Epithelial cell of esophagus (primary cell): ENCODE results near the gene GP1BB.
A peak's percentile ranks its signal among the peaks of the same experiment; 100 is the strongest.

Experiments
- DNase-seq: peaks from one replicate; pipeline ENCODE4 v3.0.0; 2010; ENCODE audit warnings: low read depth
- H3K4me3 ChIP-seq: 2 replicates; pipeline ENCODE4 v1.5.1; 2011; ENCODE audit warnings: mild to moderate bottlenecking, low read length, control low read depth
- TF ChIP-seq, protein P1 (sequence below): IDR thresholded peaks from 2 replicates; pipeline ENCODE4 v1.5.1; 2011; ENCODE audit warnings: low read depth, mild to moderate bottlenecking, low read length, control low read depth, inconsistent platforms; ENCODE audit not compliant: insufficient read depth; ENCODE audit errors: missing control alignments

GP1BB gene

DNA sequence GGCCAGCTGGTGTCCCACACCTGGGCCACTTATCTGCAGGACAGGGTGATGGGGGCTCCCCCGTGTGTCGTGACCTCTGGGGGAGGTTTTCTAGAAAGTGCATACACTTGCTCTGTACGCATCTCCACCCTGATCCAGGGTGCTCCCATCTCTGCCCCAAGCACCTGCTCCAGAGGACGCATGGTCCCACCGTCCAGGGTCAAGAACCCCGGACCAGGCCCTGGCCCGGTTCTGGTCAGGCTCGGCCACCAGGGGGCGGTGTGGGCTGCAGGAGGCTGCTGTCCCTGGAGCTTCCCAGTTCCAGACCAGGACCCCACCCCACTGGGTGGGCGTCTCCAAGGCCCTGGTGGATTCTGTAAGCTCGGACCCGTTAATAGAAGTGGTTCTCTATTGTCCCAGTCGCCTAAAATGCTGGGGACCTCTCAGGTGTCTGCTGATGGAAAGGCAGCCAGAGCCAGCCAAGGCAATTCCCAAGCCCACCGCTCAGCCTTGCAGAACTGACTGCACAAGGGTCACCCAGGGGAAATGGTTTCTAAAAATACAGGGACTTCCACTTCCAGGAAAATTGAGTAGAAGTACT lies 43.7 kb upstream of the GP1BB start:
- DNase-seq: peak; percentile 24
- TF ChIP-seq, protein P1, sequence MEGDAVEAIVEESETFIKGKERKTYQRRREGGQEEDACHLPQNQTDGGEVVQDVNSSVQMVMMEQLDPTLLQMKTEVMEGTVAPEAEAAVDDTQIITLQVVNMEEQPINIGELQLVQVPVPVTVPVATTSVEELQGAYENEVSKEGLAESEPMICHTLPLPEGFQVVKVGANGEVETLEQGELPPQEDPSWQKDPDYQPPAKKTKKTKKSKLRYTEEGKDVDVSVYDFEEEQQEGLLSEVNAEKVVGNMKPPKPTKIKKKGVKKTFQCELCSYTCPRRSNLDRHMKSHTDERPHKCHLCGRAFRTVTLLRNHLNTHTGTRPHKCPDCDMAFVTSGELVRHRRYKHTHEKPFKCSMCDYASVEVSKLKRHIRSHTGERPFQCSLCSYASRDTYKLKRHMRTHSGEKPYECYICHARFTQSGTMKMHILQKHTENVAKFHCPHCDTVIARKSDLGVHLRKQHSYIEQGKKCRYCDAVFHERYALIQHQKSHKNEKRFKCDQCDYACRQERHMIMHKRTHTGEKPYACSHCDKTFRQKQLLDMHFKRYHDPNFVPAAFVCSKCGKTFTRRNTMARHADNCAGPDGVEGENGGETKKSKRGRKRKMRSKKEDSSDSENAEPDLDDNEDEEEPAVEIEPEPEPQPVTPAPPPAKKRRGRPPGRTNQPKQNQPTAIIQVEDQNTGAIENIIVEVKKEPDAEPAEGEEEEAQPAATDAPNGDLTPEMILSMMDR: peak; percentile 79
- H3K4me3 ChIP-seq: no peak overlapping the region

DNA sequence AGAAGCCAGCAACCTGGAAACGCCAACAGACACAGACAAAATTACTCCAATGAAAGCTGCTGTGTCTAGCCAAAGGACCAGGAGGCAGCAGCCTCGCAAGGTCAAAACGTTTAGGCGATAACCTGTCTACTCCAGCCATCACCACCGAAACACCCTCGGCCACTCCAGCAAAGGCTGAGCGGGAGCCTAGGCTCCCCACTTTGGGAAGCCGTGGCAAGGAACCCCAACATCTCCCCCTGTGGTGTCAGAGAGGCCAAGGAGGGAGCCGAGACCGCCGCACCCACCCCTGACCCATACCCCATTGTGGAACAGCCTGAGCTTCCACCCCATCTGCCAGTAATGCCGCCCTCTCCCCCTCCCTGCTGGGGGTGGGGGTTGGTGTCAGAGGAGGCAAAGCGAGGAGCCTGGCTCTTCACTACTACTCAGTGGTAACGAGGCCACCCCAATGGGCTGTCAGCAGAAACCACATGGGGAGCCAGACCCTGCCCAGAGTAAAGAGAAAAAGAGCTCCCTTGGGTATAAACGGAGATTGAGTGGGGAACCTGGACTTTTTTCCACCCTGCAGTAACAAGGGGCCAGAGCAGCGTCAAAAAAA lies 43.0 kb upstream of the GP1BB start:
- H3K4me3 ChIP-seq: no peak overlapping the region
- DNase-seq: no peak
- TF ChIP-seq, protein P1: no peak

DNA sequence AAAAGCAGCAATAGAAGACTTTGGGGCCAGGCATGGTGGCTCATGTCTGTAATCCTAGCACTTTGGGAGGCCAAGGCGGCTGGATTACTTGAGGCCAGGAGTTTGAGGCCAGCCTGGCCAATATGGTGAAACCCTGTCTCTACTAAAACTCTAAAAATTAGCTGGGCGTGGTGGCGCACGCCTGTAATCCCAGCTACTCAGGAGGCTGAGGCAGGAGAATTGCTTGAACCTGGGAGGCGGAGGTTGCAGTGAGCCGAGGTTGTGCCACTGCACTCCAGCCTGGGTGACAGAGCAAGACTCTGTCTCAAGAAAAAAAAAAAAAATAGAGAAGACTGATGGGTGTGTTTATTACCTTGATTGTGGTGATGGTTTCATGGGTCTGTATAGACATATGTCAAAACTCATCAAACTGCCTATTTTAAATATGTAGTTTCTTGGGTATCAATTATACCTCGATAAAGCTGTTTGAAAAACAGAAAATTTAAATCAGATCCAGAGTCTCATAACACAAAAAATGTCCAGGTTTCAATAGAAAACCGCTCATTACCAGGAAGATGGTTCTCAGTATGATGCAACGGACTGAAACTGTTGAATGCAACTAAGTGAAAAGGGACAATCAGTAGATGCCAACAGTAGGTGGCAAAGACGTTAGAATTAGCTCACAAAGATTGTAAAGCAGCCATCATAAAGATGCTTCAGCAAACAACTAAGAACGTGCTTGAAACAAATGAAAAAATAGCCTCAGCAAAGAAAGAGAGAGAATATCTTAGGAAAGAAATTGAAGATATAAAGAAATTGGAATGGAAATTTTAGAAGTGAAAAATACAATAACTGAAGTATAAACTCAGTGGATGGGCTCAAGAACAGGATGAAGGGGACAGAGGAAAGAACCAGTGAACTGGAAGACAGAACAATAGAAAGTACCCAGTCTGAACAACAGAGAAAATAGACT lies 42.2 kb upstream of the GP1BB start:
- no peak for DNase-seq
- no peak overlapping the region for H3K4me3 ChIP-seq
- TF ChIP-seq, protein P1: no peak

DNA sequence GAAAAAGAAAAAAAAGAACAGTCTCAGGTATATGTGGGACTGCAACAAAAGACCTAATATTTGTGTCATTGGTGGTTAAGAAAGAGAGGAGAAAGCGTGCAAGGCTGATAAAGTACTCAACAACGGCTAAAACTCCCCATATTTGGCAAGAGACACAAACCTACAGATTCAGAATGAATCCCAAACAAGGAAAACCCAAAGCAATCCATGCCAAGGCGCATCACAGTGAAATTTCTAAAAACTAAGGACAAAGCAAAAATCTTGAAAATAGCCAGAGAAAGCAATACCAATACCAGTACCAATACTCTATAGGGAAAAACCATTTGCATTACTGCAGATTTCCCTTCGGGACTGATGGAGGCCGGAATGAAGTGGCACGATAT lies 41.5 kb upstream of the GP1BB start:
- DNase-seq: no peak
- H3K4me3 ChIP-seq: no peak overlapping the region
- TF ChIP-seq, protein P1: no peak

DNA sequence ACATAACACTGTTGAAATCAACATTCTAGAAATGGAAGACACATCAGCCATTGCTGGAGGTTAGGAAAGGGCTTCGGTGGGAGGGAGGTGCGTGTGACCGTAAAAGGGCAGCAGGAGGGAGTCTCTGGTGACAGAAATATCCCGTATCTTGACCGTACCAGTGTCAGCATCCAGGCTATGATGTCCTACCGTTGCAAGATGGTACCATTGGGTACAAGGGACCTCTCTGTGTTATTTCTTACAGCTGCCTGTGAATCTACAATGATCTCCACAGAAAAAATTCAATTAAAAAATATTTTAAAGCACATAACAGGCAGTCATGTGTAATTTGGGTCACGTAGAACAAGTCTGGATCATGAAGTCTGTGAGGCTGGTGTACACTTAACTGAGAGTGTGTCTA lies 36.4 kb upstream of the GP1BB start:
- TF ChIP-seq, protein P1: no peak
- no peak overlapping the region for H3K4me3 ChIP-seq
- DNase-seq: no peak

DNA sequence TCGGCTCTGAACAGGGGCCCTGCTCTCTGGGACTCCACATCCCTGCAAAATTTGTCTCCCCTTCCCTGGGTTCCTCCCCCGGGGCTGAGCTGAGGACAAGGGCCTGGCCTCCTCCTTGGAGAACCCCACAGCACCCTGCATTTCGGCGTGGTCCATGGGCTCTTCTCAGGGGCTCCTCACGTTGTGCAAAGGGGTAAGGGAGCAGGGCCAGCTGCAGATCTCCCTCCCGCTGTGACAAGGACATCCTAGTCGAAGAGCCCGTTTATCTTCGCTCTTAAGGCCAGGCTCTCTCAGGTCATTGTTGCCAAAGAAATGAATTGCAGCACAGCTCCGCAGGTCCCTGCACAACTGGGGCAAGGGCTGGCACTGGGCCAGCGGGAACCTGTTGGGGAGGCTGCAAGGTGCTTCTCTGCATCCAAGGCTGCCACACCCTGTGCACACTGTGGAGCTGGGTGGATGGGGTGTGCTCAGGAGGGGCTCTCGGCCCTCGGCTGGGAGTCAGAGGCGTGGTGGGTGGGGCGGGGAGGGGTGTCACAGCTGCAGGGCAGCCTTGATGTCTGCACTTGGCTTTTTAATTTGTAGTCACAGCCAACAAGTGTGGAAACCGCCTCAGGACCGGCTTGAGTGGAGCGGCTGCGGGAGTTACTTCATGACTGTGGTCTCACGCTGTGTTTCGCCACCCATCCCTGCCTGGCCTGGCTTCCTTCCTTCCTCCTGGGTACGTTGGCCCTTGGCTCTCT lies 35.6 kb upstream of the GP1BB start:
- H3K4me3 ChIP-seq: no peak overlapping the region
- TF ChIP-seq, protein P1: no peak
- peak; percentile 88 for DNase-seq
